Ishikawa (cell line): ENCODE measurements around the gene RASGEF1C.

Experiments used
- CEBPB ChIP-seq: IDR thresholded peaks from 2 replicates; pipeline ENCODE4 v1.6.1; 2012
- CREB1 ChIP-seq: IDR thresholded peaks from 2 replicates; pipeline ENCODE4 v1.6.1; 2012; ENCODE audit warnings: low read depth
- EP300 ChIP-seq: IDR thresholded peaks from 2 replicates; pipeline ENCODE4 v1.6.1; 2012; ENCODE audit warnings: borderline replicate concordance
- RAD21 ChIP-seq: IDR thresholded peaks from 2 replicates; pipeline ENCODE4 v1.6.1; 2012; ENCODE audit warnings: low read depth
- REST ChIP-seq: IDR thresholded peaks from 2 replicates; pipeline ENCODE4 v1.6.1; 2012; ENCODE audit warnings: low read depth, mild to moderate bottlenecking
- YY1 ChIP-seq: IDR thresholded peaks from 2 replicates; pipeline ENCODE4 v1.6.1; 2012; ENCODE audit warnings: low read depth
- ZBTB7A ChIP-seq: IDR thresholded peaks from 2 replicates; pipeline ENCODE4 v1.6.1; 2012; ENCODE audit warnings: low read depth

DNA sequence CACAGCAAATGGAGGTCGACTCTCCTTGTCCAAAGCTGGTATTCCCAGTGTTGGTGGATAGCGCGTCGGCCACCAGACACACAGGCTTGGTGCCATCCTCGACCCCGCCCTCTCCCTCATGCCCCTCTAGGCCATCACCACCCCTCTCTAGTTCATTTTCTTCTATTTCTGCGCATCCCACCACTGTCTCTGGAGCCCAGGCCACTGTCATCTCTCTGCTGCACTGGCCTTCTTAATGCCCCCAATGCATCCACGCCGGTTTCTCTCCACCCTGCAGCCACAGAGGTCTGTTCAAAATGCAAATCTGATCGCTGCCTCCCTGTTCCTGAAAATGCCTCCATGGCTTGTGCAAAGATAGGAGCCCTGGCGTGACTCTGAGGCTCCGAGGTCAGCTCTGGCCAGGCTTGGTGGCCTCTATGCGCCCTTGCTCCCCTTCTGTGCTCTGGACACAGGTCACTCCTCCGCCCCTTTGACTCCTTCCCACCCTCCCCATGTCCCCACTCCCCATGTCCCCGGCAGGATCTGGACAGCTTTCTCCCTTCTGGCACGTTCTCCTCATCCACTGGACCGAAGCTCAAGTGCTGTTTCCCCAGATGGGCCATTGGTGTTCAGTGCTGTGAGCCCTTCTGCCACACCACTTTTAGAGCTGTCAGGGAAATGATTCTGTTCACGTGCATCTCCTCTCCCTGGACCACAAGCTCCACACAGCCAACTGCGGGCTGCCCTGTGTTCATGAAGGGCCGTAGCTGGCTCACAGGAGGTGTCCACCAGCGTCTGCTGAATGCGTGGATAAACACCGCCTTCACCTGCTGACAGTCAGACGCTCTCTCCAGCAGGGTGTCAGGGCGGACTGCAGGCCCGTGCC, 77.9 kb downstream of the RASGEF1C start:
- TF ChIP-seq EP300 (no peak), ZBTB7A (no peak), CEBPB (no peak), RAD21 (no peak), CREB1 (no peak), YY1 (no peak), REST (no peak)
